Endodermal cell (in vitro differentiated cells): ENCODE results near the gene RUNX1. TPM values are rescaled to one million over a fixed set of nuclear protein-coding genes. Genes with fewer than 3 reads are reported as not detected.

Source experiments
- DNase-seq: peaks from one replicate; pipeline ENCODE4 v3.0.0-alpha.2; 2017
- H3K27ac ChIP-seq: 2 replicates; pipeline ENCODE4 v1.5.1; 2013; ENCODE audit warnings: mild to moderate bottlenecking, low read depth, low read length, moderate library complexity
- H3K27me3 ChIP-seq: 2 replicates; pipeline ENCODE4 v1.6.1; 2013; ENCODE audit warnings: mild to moderate bottlenecking, low read length, moderate library complexity; ENCODE audit not compliant: insufficient read depth, control insufficient read depth, poor library complexity, severe bottlenecking
- H3K36me3 ChIP-seq: 2 replicates; pipeline ENCODE4 v1.7.0; 2013; ENCODE audit warnings: mild to moderate bottlenecking, low read length, moderate library complexity; ENCODE audit not compliant: control insufficient read depth, insufficient read depth
- H3K4me1 ChIP-seq: one replicate; pipeline ENCODE4 v1.7.0; 2013; ENCODE audit warnings: low read length; ENCODE audit not compliant: control insufficient read depth, insufficient read depth
- H3K4me3 ChIP-seq: 2 replicates; pipeline ENCODE4 v1.5.1; 2013; ENCODE audit warnings: mild to moderate bottlenecking, low read length, moderate library complexity
- H3K9ac ChIP-seq: 2 replicates; pipeline ENCODE4 v1.6.1; 2013; ENCODE audit warnings: mild to moderate bottlenecking, low read length, moderate library complexity; ENCODE audit not compliant: poor library complexity, severe bottlenecking; ENCODE audit errors: extremely low read depth
- H3K9me3 ChIP-seq: 2 replicates; pipeline ENCODE4 v1.6.1; 2013; ENCODE audit warnings: mild to moderate bottlenecking, low read length, moderate library complexity; ENCODE audit not compliant: control insufficient read depth
- H3K27ac Mint-ChIP-seq: 2 replicates; pipeline ENCODE4 v1.8.0; 2020; ENCODE audit warnings: mixed read lengths
- H3K27me3 Mint-ChIP-seq: 2 replicates; pipeline ENCODE4 v1.8.0; 2021; ENCODE audit warnings: mild to moderate bottlenecking, mixed read lengths; ENCODE audit not compliant: insufficient read depth
- H3K36me3 Mint-ChIP-seq: 2 replicates; pipeline ENCODE4 v1.8.0; 2020; ENCODE audit warnings: low read depth, mixed read lengths
- H3K4me1 Mint-ChIP-seq: 2 replicates; pipeline ENCODE4 v1.8.0; 2020; ENCODE audit warnings: mixed read lengths
- H3K4me3 Mint-ChIP-seq: 2 replicates; pipeline ENCODE4 v1.8.0; 2020; ENCODE audit warnings: mild to moderate bottlenecking, moderate library complexity, mixed read lengths
- H3K9me3 Mint-ChIP-seq: 2 replicates; pipeline ENCODE4 v1.8.0; 2020; ENCODE audit warnings: mild to moderate bottlenecking, mixed read lengths
- CTCF ChIP-seq: fragments of 200-600 bp; sonication (generic); conservative IDR thresholded peaks from 2 replicates; pipeline ENCODE4 v1.5.0; 2021; ENCODE audit warnings: antibody characterized with exemption, mild to moderate bottlenecking
- WGBS, 2 experiments: methylation state at CpG; one replicate each; pipeline versions ENCODE4 v1.1.5 to v1.1.7; 2013; ENCODE audit warnings: missing lambda C conversion rate in 2 of 2, mixed read lengths in 1 of 2; ENCODE audit not compliant: insufficient coverage in 1 of 2, insufficient read length in 1 of 2; 5-methylcytosine and 5-hydroxymethylcytosine counted together
- total RNA-seq, 2 donors: library from RNA; stranded (reverse); fragmentation: NEBNext Ultra II Directional in 1 of 2; extraction: Animal tissue kit (Norgen Biotek cat#: 25700) in 1 of 2; gene quantifications; 2 replicates in 1 of 2; 3 replicates in 1 of 2; pipeline ENCODE4 v1.2.1, GENCODE V29; 2021

RUNX1 gene
- total RNA-seq, 2 donors from 2014 or later = 0.31 to 2.8 TPM

DNA sequence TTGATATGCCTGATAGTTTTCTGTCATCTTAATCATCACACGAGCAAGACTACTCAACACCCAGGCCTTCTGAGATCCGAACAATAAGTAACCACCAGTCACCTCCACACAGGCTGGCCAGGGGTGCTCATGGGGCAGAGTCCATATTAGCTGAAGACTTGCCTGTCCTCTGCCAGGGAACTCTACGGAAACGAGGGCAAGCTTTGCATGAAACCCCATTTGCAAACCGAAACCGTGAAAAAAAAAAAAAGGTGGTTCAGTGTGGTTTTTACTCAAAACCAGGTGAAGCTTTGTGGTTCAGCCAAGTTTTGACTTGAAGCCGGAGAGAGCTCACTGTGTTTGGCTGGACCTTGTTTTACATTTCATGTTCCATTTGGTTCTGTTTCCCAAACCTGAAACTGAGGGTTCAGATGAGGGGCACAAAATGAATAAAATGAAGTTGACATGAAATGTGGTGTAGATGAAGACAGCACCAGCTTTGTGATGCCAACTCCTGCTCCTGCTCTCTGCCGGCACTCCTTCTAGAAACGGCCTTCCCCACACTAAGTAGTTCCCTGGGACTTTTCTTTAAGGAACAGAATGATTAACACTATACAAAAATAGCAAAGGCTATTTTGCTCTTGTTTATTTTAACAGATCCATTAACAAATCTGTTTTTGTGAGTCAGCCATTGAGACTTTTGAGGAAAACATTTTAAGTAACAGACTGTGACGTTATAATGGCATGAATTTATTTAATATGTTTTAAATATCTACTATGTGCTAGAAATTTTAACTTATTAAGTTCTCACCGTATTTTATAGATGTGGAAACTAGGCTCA, 74.7 kb downstream of the RUNX1 start:
- peaks cover 4% of the 10 kb centered on the region for H3K4me1 ChIP-seq
- H3K9ac ChIP-seq = no peak overlapping the region
- no peaks in the 10 kb centered on the region for H3K27me3 ChIP-seq
- DNase-seq = no peak
- Mint-ChIP-seq H3K9me3 (no peaks in the 10 kb centered on the region), H3K4me3 (no peak overlapping the region), H3K4me1 (no peaks in the 10 kb centered on the region), H3K36me3 (no peaks in the 10 kb centered on the region), H3K27me3 (no peaks in the 10 kb centered on the region), H3K27ac (no peak overlapping the region)
- H3K27ac ChIP-seq = no peak overlapping the region
- H3K36me3 ChIP-seq = no peaks in the 10 kb centered on the region
- no peak for TF ChIP-seq CTCF
- 85 to 98% methylated on average over 6 to 10 of the region's 11 CpGs for WGBS, 2 experiments
- H3K9me3 ChIP-seq = no peaks in the 10 kb centered on the region
- H3K4me3 ChIP-seq = no peak overlapping the region

DNA sequence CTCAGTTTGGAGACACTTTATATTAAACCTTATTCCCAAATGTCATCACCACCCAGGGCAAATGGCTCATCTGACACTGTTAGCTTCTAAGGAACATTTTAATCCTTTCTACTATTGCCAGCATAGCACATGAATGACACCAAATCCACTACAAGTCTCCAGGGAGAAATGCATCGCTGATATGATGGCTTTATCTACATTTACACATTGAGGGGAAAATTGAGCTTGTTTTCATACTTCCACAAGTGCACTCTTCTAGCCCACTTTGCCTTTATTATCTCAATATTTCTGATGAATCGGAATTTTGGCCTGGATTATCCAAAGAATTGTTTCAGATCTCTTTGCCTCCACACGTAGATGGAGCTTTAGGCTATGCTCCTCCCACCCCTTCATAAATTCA, 75.4 kb downstream of the RUNX1 start:
- H3K27me3 ChIP-seq = no peaks in the 10 kb centered on the region
- DNase-seq = no peak
- no peak for TF ChIP-seq CTCF
- WGBS, 2 experiments = 81 to 90% methylated on average over 2 to 3 of the region's 3 CpGs
- H3K9me3 ChIP-seq = no peaks in the 10 kb centered on the region
- H3K4me3 Mint-ChIP-seq = no peak overlapping the region
- H3K36me3 Mint-ChIP-seq = no peaks in the 10 kb centered on the region
- no peaks in the 10 kb centered on the region for H3K36me3 ChIP-seq
- no peak overlapping the region for H3K27ac Mint-ChIP-seq
- H3K27me3 Mint-ChIP-seq = no peaks in the 10 kb centered on the region
- no peaks in the 10 kb centered on the region for H3K9me3 Mint-ChIP-seq
- H3K4me1 Mint-ChIP-seq = no peaks in the 10 kb centered on the region
- H3K4me3 ChIP-seq = no peak overlapping the region
- no peak overlapping the region for H3K9ac ChIP-seq
- H3K27ac ChIP-seq = no peak overlapping the region
- peaks cover 4% of the 10 kb centered on the region for H3K4me1 ChIP-seq

GRCh38 chr21:34971656-34972055, 77.4 kb downstream of the RUNX1 start:
- TF ChIP-seq CTCF = no peak
- H3K4me1 ChIP-seq = no peaks in the 10 kb centered on the region
- Mint-ChIP-seq H3K27me3 (no peaks in the 10 kb centered on the region), H3K36me3 (no peaks in the 10 kb centered on the region), H3K4me1 (no peaks in the 10 kb centered on the region), H3K27ac (no peak overlapping the region), H3K9me3 (no peaks in the 10 kb centered on the region), H3K4me3 (no peak overlapping the region)
- H3K27ac ChIP-seq = no peak overlapping the region
- no peaks in the 10 kb centered on the region for H3K27me3 ChIP-seq
- no peaks in the 10 kb centered on the region for H3K36me3 ChIP-seq
- WGBS, 2 experiments = 88% methylated on average over 1 of the region's 1 CpG; no CpG with 5 or more reads in 1 of the 2 experiments
- no peaks in the 10 kb centered on the region for H3K9me3 ChIP-seq
- DNase-seq = no peak
- no peak overlapping the region for H3K9ac ChIP-seq
- H3K4me3 ChIP-seq = no peak overlapping the region
